Esophagus squamous epithelium (tissue), 5 donors: ENCODE results near the gene F7. TPM values are rescaled to one million over a fixed set of nuclear protein-coding genes. Genes with fewer than 3 reads are reported as not detected.
"Not testable (repeated sequence)": the region's sequence is repeated elsewhere in the genome, so short reads cannot be mapped to it uniquely, and the experiment has no call there.

Source experiments
- DNase-seq: peaks from one replicate; lab custom pipeline; 2025; lab: John Stamatoyannopoulos, UW
- H3K27ac ChIP-seq, 4 donors: fragments of 200-600 bp; sonication (generic); one replicate each; pipeline ENCODE4 v1.5.1; 2016 to 2019; ENCODE audit warnings: mild to moderate bottlenecking in 1 of 4
- H3K27me3 ChIP-seq, 4 donors: fragments of 200-600 bp; sonication (generic); 1 replicate in 3 of 4; 2 replicates in 1 of 4; pipeline versions ENCODE4 v1.5.1 to v1.6.0; 2017 to 2021; ENCODE audit warnings: antibody characterized with exemption in 1 of 4
- H3K36me3 ChIP-seq, 3 donors: fragments of 200-600 bp; sonication (generic); one replicate each; pipeline ENCODE4 v1.5.1; 2016 to 2019
- H3K4me1 ChIP-seq, 3 donors: fragments of 200-600 bp; sonication (generic); one replicate each; pipeline ENCODE4 v1.5.1; 2017 to 2019
- H3K4me3 ChIP-seq, 4 donors: fragments of 200-600 bp; sonication (generic); 1 replicate in 3 of 4; 2 replicates in 1 of 4; pipeline ENCODE4 v1.5.1; 2016 to 2019; ENCODE audit warnings: mild to moderate bottlenecking in 2 of 4, moderate library complexity in 1 of 4
- H3K9me3 ChIP-seq, 3 donors: fragments of 200-600 bp; sonication (generic); one replicate each; pipeline ENCODE4 v1.5.1; 2016 to 2019
- CTCF ChIP-seq, 6 experiments: fragments of 450-650 bp in 4 of 6; fragments of 200-600 bp in 2 of 6; sonication (generic) in 2 of 6; IDR thresholded peaks; one replicate each; pipeline ENCODE4 v1.5.1; 2016 to 2019; ENCODE audit warnings: antibody characterized with exemption in 6 of 6, mild to moderate bottlenecking in 4 of 6, moderate library complexity in 4 of 6
- POLR2A ChIP-seq, 4 donors: fragments of 450-650 bp; IDR thresholded peaks; one replicate each; pipeline ENCODE4 v1.6.1; 2017; ENCODE audit warnings: antibody characterized with exemption in 4 of 4, mild to moderate bottlenecking in 4 of 4, moderate library complexity in 3 of 4
- WGBS, 2 donors: methylation state at CpG; one replicate each; pipeline ENCODE4 v1.1.5; 2018; 5-methylcytosine and 5-hydroxymethylcytosine counted together
- intact Hi-C: fragments of 100-400 bp; cut with DNase I; formaldehyde crosslinking; loops from one replicate; pipeline ENCODE4 v1.15.0; 2022
- total RNA-seq, 4 donors: library from RNA; depleted of rRNA; stranded (reverse); fragments of >200 nt; gene quantifications; one replicate each; pipeline ENCODE4 v1.1.0, GENCODE V29; 2016
- donor health status: DM: yes; HTN: yes; CAD: no.

F7 gene
- total RNA-seq, 4 donors from 2014 or later = not detected

- Histone ChIP-seq H3K4me1 (peaks cover 7 to 17% (median 12%) of the 10 kb centered on the region in 3 donors), H3K27ac (no peak overlapping the region), H3K9me3 (no peaks in the 10 kb centered on the region), H3K36me3 (no peaks in the 10 kb centered on the region), H3K27me3 (peaks cover 9 to 47% (median 11%) of the 10 kb centered on the region in 4 donors), H3K4me3 (peak overlapping the region; percentile 17 to 66 (median 42))
- intact Hi-C loops = no loop called here
- 64% methylated on average over 5 of the region's 49 CpGs; no CpG with 5 or more reads in 1 of the 2 donors for WGBS, 2 donors
- no peak for DNase-seq
- no peak for TF ChIP-seq POLR2A (IDR thresholded peaks at IDR 0.05)
Measured at GRCh38 chr13:113110852-113111315, 5.3 kb downstream of the F7 start.

- H3K4me3 ChIP-seq, H3K36me3 ChIP-seq, H3K27ac ChIP-seq, H3K9me3 ChIP-seq, intact Hi-C loops, DNase-seq: not testable (repeated sequence)
- whole genome bisulfite sequencing, 2 donors = 69 to 73% methylated on average over 2 to 5 of the region's 5 CpGs
- Histone ChIP-seq H3K27me3 (peaks cover 9 to 43% (median 11%) of the 10 kb centered on the region in 4 donors), H3K4me1 (peaks cover 7 to 17% (median 12%) of the 10 kb centered on the region in 3 donors)
Measured at GRCh38 chr13:113111821-113112220, 6.2 kb downstream of the F7 start.

- Histone ChIP-seq H3K27me3 (peaks cover 9 to 41% (median 11%) of the 10 kb centered on the region in 4 donors), H3K4me1 (peaks cover 7 to 17% (median 12%) of the 10 kb centered on the region in 3 donors)
- intact Hi-C loops, DNase-seq, H3K9me3 ChIP-seq, H3K4me3 ChIP-seq, H3K36me3 ChIP-seq, H3K27ac ChIP-seq: not testable (repeated sequence)
- 83% methylated on average over 1 of the region's 1 CpG; no CpG with 5 or more reads in 1 of the 2 donors for WGBS, 2 donors
Measured at GRCh38 chr13:113112475-113112874, 6.9 kb downstream of the F7 start.

GRCh38 chr13:113112893-113113845, 7.6 kb downstream of the F7 start:
- H3K4me3 ChIP-seq = no peak overlapping the region
- 67 to 75% methylated on average over 2 to 7 of the region's 9 CpGs for WGBS, 2 donors
- H3K27me3 ChIP-seq = peaks cover 9 to 41% (median 11%) of the 10 kb centered on the region in 4 donors
- no peak overlapping the region for H3K27ac ChIP-seq
- peaks cover 7 to 17% (median 12%) of the 10 kb centered on the region in 3 donors for H3K4me1 ChIP-seq
- intact Hi-C loops = no loop called here
- H3K9me3 ChIP-seq = no peaks in the 10 kb centered on the region
- no peak for TF ChIP-seq CTCF (IDR thresholded peaks at IDR 0.05)
- TF ChIP-seq POLR2A (IDR thresholded peaks at IDR 0.05) = no peak
- DNase-seq = no peak
- no peaks in the 10 kb centered on the region for H3K36me3 ChIP-seq

GRCh38 chr13:113113846-113114271, 8.3 kb downstream of the F7 start:
- Histone ChIP-seq H3K36me3 (no peaks in the 10 kb centered on the region), H3K4me1 (peaks cover 7 to 17% (median 12%) of the 10 kb centered on the region in 3 donors), H3K9me3 (no peaks in the 10 kb centered on the region), H3K27ac (no peak overlapping the region), H3K27me3 (peaks cover 9 to 41% (median 11%) of the 10 kb centered on the region in 4 donors), H3K4me3 (no peak overlapping the region)
- intact Hi-C loops = no loop called here
- no peak for DNase-seq
- 40 to 83% methylated on average over 1 to 3 of the region's 8 CpGs for WGBS, 2 donors
- TF ChIP-seq POLR2A (IDR thresholded peaks at IDR 0.05) = no peak
- TF ChIP-seq CTCF (IDR thresholded peaks at IDR 0.05) = no peak

GRCh38 chr13:113114511-113115362, 9.1 kb downstream of the F7 start:
- TF ChIP-seq CTCF (IDR thresholded peaks at IDR 0.05) (no peak), POLR2A (IDR thresholded peaks at IDR 0.05) (no peak)
- intact Hi-C loops = no loop called here
- Histone ChIP-seq H3K4me3 (no peak overlapping the region), H3K27me3 (peaks cover 3 to 33% (median 7%) of the 10 kb centered on the region in 4 donors), H3K27ac (no peak overlapping the region), H3K36me3 (no peaks in the 10 kb centered on the region), H3K4me1 (peaks cover 7 to 13% (median 12%) of the 10 kb centered on the region in 3 donors), H3K9me3 (no peaks in the 10 kb centered on the region)
- DNase-seq = no peak
- 76% methylated on average over 6 of the region's 17 CpGs; no CpG with 5 or more reads in 1 of the 2 donors for WGBS, 2 donors
